Measurements from ENCODE around the gene EMC6. TPM values are rescaled to one million over a fixed set of nuclear protein-coding genes. Genes with fewer than 3 reads are reported as not detected.

Gene EMC6
- total RNA-seq, 1 donor from 2014 or later: 43.0 TPM

DNA sequence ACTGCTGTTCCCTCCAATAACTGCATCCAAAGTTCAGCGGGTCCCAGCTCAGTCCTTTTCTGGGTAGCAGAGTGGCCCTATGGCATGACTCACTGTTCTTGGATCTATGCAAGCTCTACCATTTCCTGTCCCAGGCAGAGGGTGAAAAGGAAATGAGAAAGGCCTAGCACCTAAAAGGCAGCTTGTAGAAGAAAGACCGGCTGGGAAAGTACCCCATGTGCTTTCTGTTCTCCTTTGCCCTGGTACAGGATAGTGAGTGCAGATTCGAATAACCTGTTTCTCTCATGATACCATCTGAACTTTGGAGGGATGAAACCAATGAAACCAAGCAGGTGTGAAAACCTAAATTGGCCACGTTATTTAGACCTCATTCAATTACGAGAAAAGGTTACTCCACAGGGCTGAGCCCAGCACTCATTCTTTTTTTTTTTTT, 42.4 kb downstream of the EMC6 start:
- H3K4me3 Mint-ChIP-seq (ENCODE audit: unreplicated experiment): no peak overlapping the region
- TF ChIP-seq, protein P1, sequence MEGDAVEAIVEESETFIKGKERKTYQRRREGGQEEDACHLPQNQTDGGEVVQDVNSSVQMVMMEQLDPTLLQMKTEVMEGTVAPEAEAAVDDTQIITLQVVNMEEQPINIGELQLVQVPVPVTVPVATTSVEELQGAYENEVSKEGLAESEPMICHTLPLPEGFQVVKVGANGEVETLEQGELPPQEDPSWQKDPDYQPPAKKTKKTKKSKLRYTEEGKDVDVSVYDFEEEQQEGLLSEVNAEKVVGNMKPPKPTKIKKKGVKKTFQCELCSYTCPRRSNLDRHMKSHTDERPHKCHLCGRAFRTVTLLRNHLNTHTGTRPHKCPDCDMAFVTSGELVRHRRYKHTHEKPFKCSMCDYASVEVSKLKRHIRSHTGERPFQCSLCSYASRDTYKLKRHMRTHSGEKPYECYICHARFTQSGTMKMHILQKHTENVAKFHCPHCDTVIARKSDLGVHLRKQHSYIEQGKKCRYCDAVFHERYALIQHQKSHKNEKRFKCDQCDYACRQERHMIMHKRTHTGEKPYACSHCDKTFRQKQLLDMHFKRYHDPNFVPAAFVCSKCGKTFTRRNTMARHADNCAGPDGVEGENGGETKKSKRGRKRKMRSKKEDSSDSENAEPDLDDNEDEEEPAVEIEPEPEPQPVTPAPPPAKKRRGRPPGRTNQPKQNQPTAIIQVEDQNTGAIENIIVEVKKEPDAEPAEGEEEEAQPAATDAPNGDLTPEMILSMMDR (IDR thresholded peaks at IDR 0.05; ENCODE audit: unreplicated experiment): no peak
- peaks cover 9% of the 10 kb centered on the region for H3K36me3 Mint-ChIP-seq (ENCODE audit: low read depth, unreplicated experiment)
- no peak overlapping the region for H3K27ac Mint-ChIP-seq (ENCODE audit: unreplicated experiment)
- H3K4me1 Mint-ChIP-seq (ENCODE audit: unreplicated experiment): no peaks in the 10 kb centered on the region
- no peak for DNase-seq (ENCODE audit: low spot score)
- H3K9me3 Mint-ChIP-seq (ENCODE audit: unreplicated experiment): no peaks in the 10 kb centered on the region
- peaks cover 2% of the 10 kb centered on the region for H3K27me3 Mint-ChIP-seq (ENCODE audit: unreplicated experiment)

DNA sequence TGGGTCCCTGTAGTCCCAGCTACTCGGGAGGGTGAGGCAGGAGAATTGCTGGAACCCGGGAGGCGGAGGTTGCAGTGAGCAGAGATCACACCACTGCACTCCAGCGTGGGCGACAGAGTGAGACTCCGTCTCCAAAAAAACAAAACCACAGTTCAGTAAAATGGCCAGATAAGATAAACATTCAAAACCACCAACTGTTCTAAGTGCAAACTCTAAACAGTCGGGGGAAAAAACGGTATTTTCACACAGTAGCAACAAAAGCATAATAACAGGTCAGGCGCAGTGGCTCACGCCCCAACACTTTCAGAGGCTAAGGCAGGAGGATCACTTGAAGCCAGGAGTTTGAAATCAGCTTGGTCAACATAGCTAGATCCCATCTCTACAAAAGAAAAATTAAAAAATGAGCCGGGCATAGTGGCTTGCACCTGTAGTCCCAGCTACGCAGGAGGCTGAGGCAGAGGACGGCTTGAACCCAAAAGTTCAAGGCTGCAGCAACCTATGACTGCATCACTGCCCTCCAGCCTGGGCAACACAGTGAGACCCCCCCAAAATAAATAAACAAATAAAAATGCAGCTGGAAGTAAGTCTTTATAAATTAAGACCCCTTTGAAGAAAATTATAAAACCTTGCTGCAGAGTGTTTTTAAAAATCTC, 44.3 kb downstream of the EMC6 start:
- no peaks in the 10 kb centered on the region for H3K9me3 Mint-ChIP-seq (ENCODE audit: unreplicated experiment)
- TF ChIP-seq, protein P1 (IDR thresholded peaks at IDR 0.05; ENCODE audit: unreplicated experiment): no peak
- no peak overlapping the region for H3K27ac Mint-ChIP-seq (ENCODE audit: unreplicated experiment)
- H3K4me1 Mint-ChIP-seq (ENCODE audit: unreplicated experiment): peaks cover 6% of the 10 kb centered on the region
- peaks cover 2% of the 10 kb centered on the region for H3K27me3 Mint-ChIP-seq (ENCODE audit: unreplicated experiment)
- no peak overlapping the region for H3K4me3 Mint-ChIP-seq (ENCODE audit: unreplicated experiment)
- no peak for DNase-seq (ENCODE audit: low spot score)
- peaks cover 15% of the 10 kb centered on the region for H3K36me3 Mint-ChIP-seq (ENCODE audit: low read depth, unreplicated experiment)

DNA sequence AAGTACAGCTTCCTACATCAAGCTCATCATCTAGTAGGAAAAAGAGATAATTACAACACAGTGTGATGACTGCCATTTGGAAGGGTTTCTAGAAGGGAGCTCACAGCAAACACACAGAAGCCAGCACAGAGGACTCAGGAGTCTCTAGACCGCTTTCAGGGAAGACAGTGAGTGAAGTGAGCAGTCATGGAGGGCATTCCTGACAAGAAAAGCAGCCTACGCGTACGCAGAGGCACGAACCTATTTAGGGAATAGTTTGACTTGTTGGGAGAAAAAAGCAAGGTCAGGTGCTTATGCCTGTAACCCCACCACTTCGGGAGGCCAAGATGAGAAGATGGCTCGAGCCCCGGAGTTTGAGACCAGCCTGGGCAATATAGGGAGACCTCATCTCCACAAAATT, 46.7 kb downstream of the EMC6 start:
- TF ChIP-seq, protein P1 (IDR thresholded peaks at IDR 0.05; ENCODE audit: unreplicated experiment): no peak
- Mint-ChIP-seq H3K9me3 (ENCODE audit: unreplicated experiment) (no peaks in the 10 kb centered on the region), H3K27ac (ENCODE audit: unreplicated experiment) (no peak overlapping the region), H3K4me1 (ENCODE audit: unreplicated experiment) (peaks cover 16% of the 10 kb centered on the region), H3K4me3 (ENCODE audit: unreplicated experiment) (no peak overlapping the region), H3K36me3 (ENCODE audit: low read depth, unreplicated experiment) (peaks cover 15% of the 10 kb centered on the region), H3K27me3 (ENCODE audit: unreplicated experiment) (no peaks in the 10 kb centered on the region)
- no peak for DNase-seq (ENCODE audit: low spot score)

DNA sequence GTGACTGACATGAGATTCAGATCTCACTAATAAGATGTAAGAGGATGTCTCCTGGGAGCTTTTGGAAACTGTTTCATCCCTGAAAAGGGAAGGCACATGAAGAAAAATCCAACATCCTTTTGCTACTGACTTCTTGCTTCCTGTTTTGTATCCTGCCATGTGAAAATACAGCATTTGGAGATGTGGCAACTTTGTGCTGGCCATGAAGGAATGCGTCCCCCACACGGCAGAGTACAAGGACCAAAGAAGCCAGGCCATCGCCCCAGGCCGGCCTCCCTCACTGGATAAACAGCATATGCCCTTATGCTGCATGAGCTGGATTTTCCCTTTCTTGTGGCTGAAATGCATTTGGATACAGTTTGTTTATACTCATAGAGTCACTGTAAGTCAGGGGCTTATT, 49.6 kb downstream of the EMC6 start:
- no peaks in the 10 kb centered on the region for H3K9me3 Mint-ChIP-seq (ENCODE audit: unreplicated experiment)
- DNase-seq (ENCODE audit: low spot score): no peak
- TF ChIP-seq, protein P1 (IDR thresholded peaks at IDR 0.05; ENCODE audit: unreplicated experiment): no peak
- peaks cover 5% of the 10 kb centered on the region for H3K27me3 Mint-ChIP-seq (ENCODE audit: unreplicated experiment)
- H3K4me1 Mint-ChIP-seq (ENCODE audit: unreplicated experiment): peaks cover 24% of the 10 kb centered on the region
- peaks cover 16% of the 10 kb centered on the region for H3K36me3 Mint-ChIP-seq (ENCODE audit: low read depth, unreplicated experiment)
- H3K4me3 Mint-ChIP-seq (ENCODE audit: unreplicated experiment): no peak overlapping the region
- peak overlapping the region; percentile 85 for H3K27ac Mint-ChIP-seq (ENCODE audit: unreplicated experiment)

DNA sequence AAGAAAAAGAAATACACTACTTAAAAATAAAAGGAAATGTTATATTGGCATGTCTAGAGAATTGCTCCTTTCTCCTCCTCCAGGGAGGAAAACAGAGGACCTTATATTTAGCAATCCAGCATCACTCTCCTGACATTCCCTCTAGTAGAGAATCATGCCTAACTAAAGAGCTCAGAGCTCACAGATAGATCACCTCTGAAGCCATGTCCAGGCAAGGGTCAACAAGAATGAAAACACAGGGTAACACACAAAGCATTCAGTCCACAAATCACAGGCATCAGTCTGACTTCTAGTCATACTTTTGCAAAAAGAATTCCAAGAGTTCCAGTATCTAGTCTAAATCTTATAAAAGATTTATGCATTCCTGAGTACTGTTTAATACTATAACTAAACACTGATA, 50.7 kb downstream of the EMC6 start:
- H3K4me3 Mint-ChIP-seq (ENCODE audit: unreplicated experiment): no peak overlapping the region
- TF ChIP-seq, protein P1 (IDR thresholded peaks at IDR 0.05; ENCODE audit: unreplicated experiment): no peak
- DNase-seq (ENCODE audit: low spot score): no peak
- peaks cover 26% of the 10 kb centered on the region for H3K4me1 Mint-ChIP-seq (ENCODE audit: unreplicated experiment)
- peaks cover 16% of the 10 kb centered on the region for H3K36me3 Mint-ChIP-seq (ENCODE audit: low read depth, unreplicated experiment)
- peaks cover 6% of the 10 kb centered on the region for H3K27me3 Mint-ChIP-seq (ENCODE audit: unreplicated experiment)
- H3K27ac Mint-ChIP-seq (ENCODE audit: unreplicated experiment): no peak overlapping the region
- no peaks in the 10 kb centered on the region for H3K9me3 Mint-ChIP-seq (ENCODE audit: unreplicated experiment)

Measured in endothelial cell (in vitro differentiated cells).